ENCODE results near the gene ONECUT1.

ONECUT1 gene

DNA sequence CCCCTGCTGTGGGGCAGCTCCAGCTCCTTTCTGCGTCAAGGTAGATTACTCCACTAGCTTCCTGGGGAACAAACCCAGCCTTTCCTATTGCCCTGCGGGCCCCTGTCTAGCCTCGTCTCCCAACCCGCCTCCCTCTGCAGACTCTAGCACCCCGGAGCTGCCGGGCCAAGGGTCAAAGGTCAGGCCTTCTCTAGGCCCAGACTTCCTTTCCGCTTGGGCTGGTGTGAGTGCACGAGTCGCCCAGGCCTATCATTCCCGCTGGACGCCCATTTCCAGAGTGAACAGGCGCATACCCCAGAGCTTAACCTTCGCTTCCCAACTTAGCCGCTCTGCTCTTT is 11.6 kb upstream of the ONECUT1 start:
- DNase-seq (ENCODE audit: low read depth), result no peak
- H3K4me3 ChIP-seq (replicated peaks; ENCODE audit: low read depth, low read length), result no peak overlapping the region
- no peak for TF ChIP-seq CTCF (IDR thresholded peaks at IDR 0.05; ENCODE audit: low read length, missing control alignments)

- DNase-seq (ENCODE audit: low read depth), result no peak
- H3K4me3 ChIP-seq (replicated peaks; ENCODE audit: low read depth, low read length), result no peak overlapping the region
- TF ChIP-seq CTCF (IDR thresholded peaks at IDR 0.05; ENCODE audit: low read length, missing control alignments), result no peak
These were observed 11.0 kb upstream of the ONECUT1 start for GRCh38 chr15:52800828-52801747.

DNA sequence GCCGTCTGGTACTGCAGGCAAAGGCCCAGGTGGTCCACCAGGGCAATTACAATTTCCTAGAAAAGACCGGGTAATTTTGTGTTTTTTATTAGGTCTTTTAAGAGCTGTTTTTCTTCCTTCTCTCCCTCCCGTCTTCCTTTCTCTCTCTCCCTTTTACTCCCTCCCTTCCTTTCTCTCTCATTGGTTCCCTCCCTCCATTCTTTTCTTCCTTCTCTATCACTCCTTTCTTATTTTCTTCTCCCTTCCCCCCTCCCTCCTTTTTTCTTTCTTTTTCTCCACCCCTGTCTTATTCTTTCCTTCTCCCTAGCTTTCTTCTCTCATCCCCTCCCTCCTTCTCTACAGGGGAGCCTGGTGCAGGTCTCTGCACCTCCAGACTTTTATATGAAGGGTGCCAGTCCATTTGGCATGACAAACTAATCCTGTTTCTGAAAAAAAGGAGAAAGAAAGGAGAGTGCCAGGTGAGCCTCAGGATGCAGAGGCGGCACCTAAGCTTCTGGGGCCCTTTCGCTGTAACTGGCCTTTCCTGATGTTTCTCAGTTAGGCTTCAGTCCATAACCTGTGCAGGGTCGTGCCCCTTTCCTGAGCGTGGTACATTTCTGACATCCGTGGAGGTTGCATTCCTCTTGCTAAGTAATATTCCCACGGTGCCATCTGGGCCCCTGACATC is 9.1 kb upstream of the ONECUT1 start:
- DNase-seq (ENCODE audit: low read depth), result no peak
- no peak overlapping the region for H3K4me3 ChIP-seq (replicated peaks; ENCODE audit: low read depth, low read length)
- TF ChIP-seq CTCF (IDR thresholded peaks at IDR 0.05; ENCODE audit: low read length, missing control alignments), result no peak

DNA sequence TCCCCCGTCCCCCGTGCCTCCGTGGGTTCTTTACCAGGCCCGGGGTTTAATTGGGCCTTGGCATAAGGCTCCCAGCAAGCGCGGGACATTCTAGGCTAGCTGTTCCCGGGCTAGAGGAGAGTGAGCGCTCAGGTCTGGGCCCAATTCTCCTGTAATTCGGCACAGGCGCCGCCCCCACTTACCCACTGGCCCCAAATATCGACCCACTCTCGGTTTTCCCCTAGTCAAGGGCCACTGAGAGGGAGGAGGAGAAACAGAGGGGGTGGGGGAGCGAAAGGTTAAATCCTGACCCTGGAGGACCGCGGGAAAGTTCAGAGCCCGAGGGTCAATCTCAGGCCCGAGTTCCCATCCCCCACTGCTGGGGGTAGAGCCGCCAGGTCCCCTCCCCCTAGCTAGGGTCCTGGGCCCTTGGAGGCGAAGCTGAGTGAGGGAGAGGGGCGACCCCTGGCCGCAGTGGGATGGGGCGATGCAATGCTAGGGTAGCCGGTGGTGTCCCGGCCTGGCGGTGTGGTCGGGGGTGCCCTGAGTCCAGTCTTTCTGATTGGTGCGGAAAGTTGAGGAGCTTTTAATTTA is 8.5 kb upstream of the ONECUT1 start:
- no peak overlapping the region for H3K4me3 ChIP-seq (replicated peaks; ENCODE audit: low read depth, low read length)
- no peak for TF ChIP-seq CTCF (IDR thresholded peaks at IDR 0.05; ENCODE audit: low read length, missing control alignments)
- DNase-seq (ENCODE audit: low read depth), result no peak

DNA sequence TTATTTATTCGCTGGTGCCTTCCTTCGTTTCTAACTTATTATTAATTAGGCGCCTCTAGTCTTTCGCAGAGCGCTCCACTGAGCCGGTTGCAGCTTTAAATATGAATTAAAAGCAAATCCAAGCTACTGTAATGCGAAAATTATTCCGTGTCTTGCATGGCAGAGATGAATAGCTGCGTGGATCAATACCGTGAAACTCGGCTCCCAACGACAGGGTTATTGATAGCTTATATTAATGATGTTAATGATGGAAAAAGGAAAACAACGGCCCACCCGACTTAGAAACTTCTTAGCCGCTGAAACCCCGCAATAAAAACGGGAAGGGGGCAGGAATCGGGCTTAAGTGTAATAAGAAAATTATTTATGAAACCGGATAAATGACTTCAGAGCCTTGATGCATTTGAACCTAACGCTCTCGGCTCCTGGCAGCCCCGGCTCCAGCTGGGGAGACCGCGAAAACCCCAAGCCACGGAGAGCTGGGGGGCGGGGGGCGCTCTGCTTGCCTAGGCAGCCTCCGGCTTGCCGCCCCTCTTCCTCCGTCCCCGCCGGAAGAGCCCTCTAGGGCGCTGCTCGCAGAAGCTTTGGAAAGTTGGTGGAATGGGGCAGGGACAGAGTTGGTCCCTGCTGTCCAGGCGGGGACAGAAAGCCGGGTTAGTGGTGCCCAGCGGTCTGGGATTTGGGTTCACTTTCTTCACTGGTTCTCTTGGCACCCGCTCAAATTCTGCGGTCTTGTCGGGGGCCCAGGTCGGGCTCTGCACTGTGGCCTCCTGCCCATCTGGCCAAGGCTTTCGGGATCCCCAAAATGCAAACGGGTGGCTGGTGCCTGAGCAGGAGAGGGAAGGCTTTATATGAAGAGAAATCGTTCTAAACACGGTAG is 7.7 kb upstream of the ONECUT1 start:
- no peak for DNase-seq (ENCODE audit: low read depth)
- no peak for TF ChIP-seq CTCF (IDR thresholded peaks at IDR 0.05; ENCODE audit: low read length, missing control alignments)
- H3K4me3 ChIP-seq (replicated peaks; ENCODE audit: low read depth, low read length), result no peak overlapping the region

DNA sequence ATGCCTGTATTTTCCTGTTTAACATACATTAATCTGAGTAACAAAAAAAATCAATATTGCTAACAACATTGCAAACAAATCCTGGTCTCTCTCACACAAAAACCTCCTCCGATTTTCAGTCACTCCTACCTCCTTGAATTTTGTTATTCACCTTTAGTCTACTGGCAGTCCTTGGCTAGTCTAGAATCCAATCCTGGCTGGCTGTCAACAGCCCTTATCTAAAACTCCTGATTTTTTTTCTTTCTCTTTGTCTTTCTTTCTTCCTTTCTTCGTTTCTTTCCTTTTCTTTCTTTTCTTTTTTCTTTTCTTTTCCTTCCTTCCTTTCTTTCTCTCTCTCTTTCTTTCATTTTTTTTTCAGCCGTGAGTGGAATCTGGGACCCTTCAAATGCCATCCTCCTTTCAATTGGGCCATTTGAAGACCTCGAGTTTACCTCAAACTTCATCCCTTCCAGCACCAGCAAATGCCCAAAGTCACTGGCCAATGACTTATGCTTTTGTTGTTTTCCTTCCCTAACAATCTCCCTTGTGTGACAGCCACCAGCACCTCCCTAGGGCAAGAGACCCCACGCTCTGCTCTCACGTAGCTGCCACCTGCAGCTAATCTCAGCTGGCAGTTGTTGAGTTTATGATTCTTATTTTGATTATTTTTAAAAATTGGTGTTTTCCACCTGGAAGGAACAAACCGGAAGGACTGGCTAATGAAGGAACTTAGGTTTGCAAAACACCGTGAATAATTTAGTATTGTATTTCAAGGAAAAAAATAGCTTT is 6.8 kb upstream of the ONECUT1 start:
- no peak overlapping the region for H3K4me3 ChIP-seq (replicated peaks; ENCODE audit: low read depth, low read length)
- no peak for DNase-seq (ENCODE audit: low read depth)
- TF ChIP-seq CTCF (IDR thresholded peaks at IDR 0.05; ENCODE audit: low read length, missing control alignments), result no peak

Data from fibroblast of pulmonary artery (primary cell).